ENCODE data around the gene FRZB.
A peak's percentile ranks its signal among the peaks of the same experiment; 100 is the strongest.
"Not testable (repeated sequence)": the region's sequence is repeated elsewhere in the genome, so short reads cannot be mapped to it uniquely, and the experiment has no call there.

Gene FRZB

GRCh38 chr2:182893035-182893434 is 26.6 kb upstream of the FRZB start:
- H3K4me3 ChIP-seq (ENCODE audit: low read length); DNase-seq (ENCODE audit: low read depth, low spot score): not testable (repeated sequence)

- no peak overlapping the region for H3K4me3 ChIP-seq (ENCODE audit: low read length)
- DNase-seq (ENCODE audit: low read depth, low spot score), result no peak
Measured at GRCh38 chr2:182891611-182892010, 25.2 kb upstream of the FRZB start.

- no peak for DNase-seq (ENCODE audit: low read depth, low spot score)
Measured at GRCh38 chr2:182890773-182891378, 24.4 kb upstream of the FRZB start.

GRCh38 chr2:182890305-182890704 is 23.9 kb upstream of the FRZB start:
- H3K4me3 ChIP-seq (ENCODE audit: low read length), result no peak overlapping the region
- no peak for DNase-seq (ENCODE audit: low read depth, low spot score)

More at GRCh38 chr2:182890773-182891378, 24.4 kb upstream of the FRZB start:
- no peak overlapping the region for H3K4me3 ChIP-seq (ENCODE audit: low read length)

GRCh38 chr2:182887753-182888415 is 21.4 kb upstream of the FRZB start:
- no peak overlapping the region for H3K4me3 ChIP-seq (ENCODE audit: low read length)
- no peak for DNase-seq (ENCODE audit: low read depth, low spot score)

GRCh38 chr2:182887093-182887492 is 20.7 kb upstream of the FRZB start:
- no peak for DNase-seq (ENCODE audit: low read depth, low spot score)
- no peak overlapping the region for H3K4me3 ChIP-seq (ENCODE audit: low read length)

GRCh38 chr2:182885771-182886170 is 19.3 kb upstream of the FRZB start:
- DNase-seq (ENCODE audit: low read depth, low spot score), result no peak
- H3K4me3 ChIP-seq (ENCODE audit: low read length), result no peak overlapping the region

GRCh38 chr2:182883451-182883850 is 17.0 kb upstream of the FRZB start:
- DNase-seq (ENCODE audit: low read depth, low spot score), result no peak
- no peak overlapping the region for H3K4me3 ChIP-seq (ENCODE audit: low read length)

- not testable (repeated sequence) for H3K4me3 ChIP-seq (ENCODE audit: low read length); DNase-seq (ENCODE audit: low read depth, low spot score)
Measured at GRCh38 chr2:182880100-182880499, 13.7 kb upstream of the FRZB start.

- DNase-seq (ENCODE audit: low read depth, low spot score); H3K4me3 ChIP-seq (ENCODE audit: low read length): not testable (repeated sequence)
Measured at GRCh38 chr2:182876653-182877052, 10.2 kb upstream of the FRZB start.

- DNase-seq (ENCODE audit: low read depth, low spot score), result peak; percentile 35
Measured at GRCh38 chr2:182870227-182870626, 3.8 kb upstream of the FRZB start.

GRCh38 chr2:182868054-182868796 is 1.8 kb upstream of the FRZB start:
- no peak for DNase-seq (ENCODE audit: low read depth, low spot score)
- no peak overlapping the region for H3K4me3 ChIP-seq (ENCODE audit: low read length)

More at GRCh38 chr2:182870227-182870626, 3.8 kb upstream of the FRZB start:
- no peak overlapping the region for H3K4me3 ChIP-seq (ENCODE audit: low read length)

GRCh38 chr2:182867426-182868053 is 1.1 kb upstream of the FRZB start:
- H3K4me3 ChIP-seq (ENCODE audit: low read length), result no peak overlapping the region
- DNase-seq (ENCODE audit: low read depth, low spot score), result no peak

- no peak overlapping the region for H3K4me3 ChIP-seq (ENCODE audit: low read length)
- no peak for DNase-seq (ENCODE audit: low read depth, low spot score)
Measured at GRCh38 chr2:182866095-182866460, 359 bp downstream of the FRZB start.

GRCh38 chr2:182864949-182865570 is 1.4 kb downstream of the FRZB start:
- DNase-seq (ENCODE audit: low read depth, low spot score), result no peak
- H3K4me3 ChIP-seq (ENCODE audit: low read length), result no peak overlapping the region

- no peak for DNase-seq (ENCODE audit: low read depth, low spot score)
- H3K4me3 ChIP-seq (ENCODE audit: low read length), result no peak overlapping the region
Measured at GRCh38 chr2:182863642-182864041, 2.8 kb downstream of the FRZB start.

GRCh38 chr2:182862091-182862490 is 4.3 kb downstream of the FRZB start:
- no peak for DNase-seq (ENCODE audit: low read depth, low spot score)

GRCh38 chr2:182860858-182861257 is 5.6 kb downstream of the FRZB start:
- DNase-seq (ENCODE audit: low read depth, low spot score), result no peak
- H3K4me3 ChIP-seq (ENCODE audit: low read length), result no peak overlapping the region

More at GRCh38 chr2:182862091-182862490, 4.3 kb downstream of the FRZB start:
- H3K4me3 ChIP-seq (ENCODE audit: low read length), result no peak overlapping the region

- no peak for DNase-seq (ENCODE audit: low read depth, low spot score)
- H3K4me3 ChIP-seq (ENCODE audit: low read length), result no peak overlapping the region
Measured at GRCh38 chr2:182858671-182859070, 7.8 kb downstream of the FRZB start.

Measured in Jurkat, Clone E6-1 (cell line).